H1 (cell line): ENCODE results near the gene TBX4. TPM values are rescaled to one million over a fixed set of nuclear protein-coding genes. Genes with fewer than 3 reads are reported as not detected.

Source experiments
- CTCF ChIA-PET: fragments of 300-600 bp; sonication (Branson Sonifier 250); formaldehyde crosslinking; loops from one replicate; lab custom pipeline; 2021; ENCODE audit not compliant: partially characterized antibody; lab: Charles Lee
- POLR2A ChIA-PET: fragments of 300-600 bp; sonication (Branson Sonifier 250); formaldehyde crosslinking; loops from one replicate; lab custom pipeline; 2021; ENCODE audit warnings: inconsistent platforms; ENCODE audit not compliant: partially characterized antibody; lab: Charles Lee
- DNase-seq, 2 experiments: peaks; one replicate each; pipeline versions ENCODE4 v3.0.0 to v3.0.0-alpha.2; 2010 to 2022; ENCODE audit warnings: low spot score in 2 of 2, low read depth in 1 of 2, mixed read lengths in 1 of 2
- FAIRE-seq: peaks from 2 replicates; lab custom pipeline; 2011; peaks lifted over from hg19 to GRCh38; lab: Jason Lieb, UNC
- H2AFZ ChIP-seq: 2 replicates; pipeline ENCODE4 v1.8.1; 2012; ENCODE audit warnings: low read length, inconsistent platforms
- H2AK5ac ChIP-seq: 2 replicates; pipeline ENCODE4 v1.6.1; 2013; ENCODE audit warnings: low read depth, low read length
- H2BK120ac ChIP-seq: replicated peaks from 2 replicates; pipeline ENCODE3; 2013; ENCODE audit warnings: low read depth, low read length, inconsistent platforms
- H2BK12ac ChIP-seq: 2 replicates; pipeline ENCODE4 v1.6.1; 2013; ENCODE audit warnings: low read depth, low read length
- H2BK15ac ChIP-seq: 2 replicates; pipeline ENCODE4 v1.6.1; 2013; ENCODE audit warnings: low read length
- H2BK20ac ChIP-seq: 2 replicates; pipeline ENCODE4 v1.6.1; 2013; ENCODE audit warnings: low read length
- H2BK5ac ChIP-seq: 2 replicates; pipeline ENCODE4 v1.6.1; 2013; ENCODE audit warnings: low read depth, low read length
- H3K14ac ChIP-seq: 2 replicates; pipeline ENCODE4 v1.6.1; 2013; ENCODE audit warnings: inconsistent platforms; ENCODE audit not compliant: insufficient read length
- H3K18ac ChIP-seq: 2 replicates; pipeline ENCODE4 v1.6.1; 2013; ENCODE audit warnings: low read length; ENCODE audit errors: extremely low read depth
- H3K23ac ChIP-seq: 2 replicates; pipeline ENCODE4 v1.6.1; 2013; ENCODE audit warnings: inconsistent platforms; ENCODE audit not compliant: insufficient read length
- H3K23me2 ChIP-seq: 2 replicates; pipeline ENCODE4 v1.6.1; 2013; ENCODE audit warnings: low read depth, low read length
- H3K27ac ChIP-seq: 2 replicates; pipeline ENCODE4 v1.6.1; 2011; ENCODE audit warnings: low read depth, low read length, inconsistent platforms
- H3K27me3 ChIP-seq, 4 experiments: replicated peaks in 1 of 4; 1 replicate in 1 of 4; 2 replicates in 3 of 4; pipeline versions ENCODE4 v1.6.1 to v1.8.1; 2011 to 2013; ENCODE audit warnings: low read length in 3 of 4, mild to moderate bottlenecking in 3 of 4, inconsistent platforms in 2 of 4, mixed read lengths in 2 of 4, moderate library complexity in 1 of 4; ENCODE audit not compliant: control insufficient read depth in 3 of 4, insufficient read depth in 3 of 4; ENCODE audit errors: extremely low read depth in 1 of 4
- H3K36me3 ChIP-seq, 4 experiments: 2 replicates each; pipeline versions ENCODE4 v1.6.1 to v1.8.1; 2011 to 2013; ENCODE audit warnings: mild to moderate bottlenecking in 4 of 4, low read length in 3 of 4, moderate library complexity in 2 of 4, control low read depth in 1 of 4, inconsistent platforms in 1 of 4; ENCODE audit not compliant: insufficient read depth in 4 of 4, control insufficient read depth in 2 of 4
- H3K4ac ChIP-seq: replicated peaks from 2 replicates; pipeline ENCODE3; 2013; ENCODE audit warnings: low read length, low read depth, mixed read lengths, inconsistent platforms; ENCODE audit not compliant: insufficient read length
- H3K4me1 ChIP-seq, 4 experiments: replicated peaks in 1 of 4; 1 replicate in 1 of 4; 2 replicates in 3 of 4; pipeline versions ENCODE4 v1.6.1 to v1.8.1; 2011 to 2013; ENCODE audit warnings: low read length in 3 of 4, inconsistent platforms in 2 of 4, mixed read lengths in 1 of 4; ENCODE audit not compliant: insufficient read depth in 4 of 4, control insufficient read depth in 3 of 4
- H3K4me2 ChIP-seq, 2 experiments: 2 replicates each; pipeline versions ENCODE4 v1.6.1 to v1.8.1; 2011 to 2013; ENCODE audit warnings: low read depth in 2 of 2, low read length in 2 of 2, control low read depth in 1 of 2, inconsistent platforms in 1 of 2, mild to moderate bottlenecking in 1 of 2; ENCODE audit not compliant: insufficient read depth in 1 of 2
- H3K4me3 ChIP-seq, 4 experiments: fragments of 200-600, 300-600 bp in 1 of 4; sonication (generic), shearing (Covaris generic), sonication (Bioruptor Twin) in 1 of 4; 2 replicates each; pipeline versions ENCODE4 v1.5.1 to v1.8.1; 2011 to 2016; ENCODE audit warnings: low read length in 4 of 4, low read depth in 3 of 4, control low read depth in 2 of 4, inconsistent platforms in 2 of 4, mild to moderate bottlenecking in 2 of 4, mixed read lengths in 1 of 4, moderate library complexity in 1 of 4; ENCODE audit not compliant: insufficient read depth in 2 of 4; ENCODE audit errors: extremely low read depth in 1 of 4
- H3K56ac ChIP-seq: replicated peaks from 2 replicates; pipeline ENCODE3; 2013; ENCODE audit warnings: low read depth, mild to moderate bottlenecking, mixed read lengths, low read length, inconsistent platforms; ENCODE audit not compliant: insufficient read length
- H3K79me1 ChIP-seq: 2 replicates; pipeline ENCODE4 v1.6.1; 2013; ENCODE audit warnings: low read depth, low read length, control low read depth
- H3K79me2 ChIP-seq, 2 experiments: 2 replicates each; pipeline versions ENCODE4 v1.6.1 to v1.8.1; 2012 to 2013; ENCODE audit warnings: low read length in 2 of 2, mild to moderate bottlenecking in 2 of 2, inconsistent platforms in 1 of 2; ENCODE audit not compliant: insufficient read depth in 2 of 2, control insufficient read depth in 1 of 2
- H3K9ac ChIP-seq, 4 experiments: replicated peaks in 1 of 4; 1 replicate in 1 of 4; 2 replicates in 3 of 4; pipeline versions ENCODE4 v1.6.1 to v1.8.1; 2011 to 2013; ENCODE audit warnings: low read depth in 3 of 4, low read length in 3 of 4, control low read depth in 2 of 4, mild to moderate bottlenecking in 2 of 4, moderate library complexity in 2 of 4, inconsistent platforms in 1 of 4; ENCODE audit errors: extremely low read depth in 1 of 4
- H3K9me3 ChIP-seq, 2 experiments: 2 replicates each; pipeline versions ENCODE4 v1.6.1 to v1.8.1; 2012 to 2013; ENCODE audit warnings: mild to moderate bottlenecking in 2 of 2, moderate library complexity in 2 of 2, control low read depth in 1 of 2, inconsistent platforms in 1 of 2, low read depth in 1 of 2, low read length in 1 of 2, mixed read lengths in 1 of 2; ENCODE audit not compliant: insufficient read depth in 2 of 2
- H4K20me1 ChIP-seq, 2 experiments: replicated peaks in 1 of 2; 2 replicates each; pipeline versions ENCODE3 to v1.8.1; 2011 to 2013; ENCODE audit warnings: inconsistent platforms in 2 of 2, low read length in 2 of 2, mild to moderate bottlenecking in 1 of 2; ENCODE audit not compliant: insufficient read depth in 2 of 2, control insufficient read depth in 1 of 2
- H4K5ac ChIP-seq: 2 replicates; pipeline ENCODE4 v1.6.1; 2013; ENCODE audit warnings: low read length, low read depth, mixed read lengths, inconsistent platforms; ENCODE audit not compliant: insufficient read length
- H4K8ac ChIP-seq: 2 replicates; pipeline ENCODE4 v1.8.0; 2013; ENCODE audit warnings: mild to moderate bottlenecking, moderate library complexity, low read length, inconsistent platforms; ENCODE audit not compliant: insufficient read depth; ENCODE audit errors: extremely low read depth
- H4K91ac ChIP-seq: replicated peaks from 2 replicates; pipeline ENCODE3; 2013; ENCODE audit warnings: low read length, mixed read lengths, inconsistent platforms; ENCODE audit not compliant: insufficient read length
- HDAC2 ChIP-seq, 2 experiments: fragments of 300-600 bp in 1 of 2; sonication (generic) in 1 of 2; IDR thresholded peaks; 2 replicates each; pipeline ENCODE4 v1.6.1; 2011 to 2012; ENCODE audit warnings: low read depth in 2 of 2, low read length in 2 of 2, mild to moderate bottlenecking in 2 of 2, moderate library complexity in 2 of 2, borderline replicate concordance in 1 of 2, inconsistent platforms in 1 of 2
- WGBS, 2 experiments: shearing (Covaris generic) in 1 of 2; methylation state at CpG; one replicate each; pipeline versions ENCODE4 v1.1.6 to v1.1.7; 2013 to 2015; ENCODE audit warnings: low lambda C conversion rate in 2 of 2, mixed read lengths in 2 of 2, inconsistent platforms in 1 of 2, low coverage in 1 of 2, missing lambda C conversion rate in 1 of 2; ENCODE audit not compliant: insufficient replicate concordance in 2 of 2, insufficient coverage in 1 of 2, insufficient read length in 1 of 2; ENCODE audit errors: extremely low coverage in 1 of 2, missing lambda C conversion rate in 1 of 2; 5-methylcytosine and 5-hydroxymethylcytosine counted together
- polyA plus RNA-seq, 7 experiments: library from polyadenylated mRNA; depleted of rRNA in 3 of 7; stranded (reverse) in 5 of 7; unstranded in 2 of 7; fragments of >200 nt in 5 of 7; fragments of 200-250 nt in 2 of 7; gene quantifications; 1 replicate in 5 of 7; 2 replicates in 1 of 7; 4 replicates in 1 of 7; pipeline versions ENCODE4 v1.2.1 to v1.2.3, GENCODE V29; 2011 to 2013; ENCODE audit warnings: missing spikeins in 2 of 7, mixed read lengths in 2 of 7
- total RNA-seq: library from RNA; stranded (reverse); fragmentation: NEBNext Ultra II Directional; extraction: Animal tissue kit (Norgen Biotek cat#: 25700); gene quantifications from 2 replicates; pipeline ENCODE4 v1.2.1, GENCODE V29; 2021

TBX4 gene
- total and polyA plus RNA-seq, 2 of the 8 experiments (the other 6 are each of a cell fraction or from before 2014, with no cell fraction given), result 0.02 TPM; not detected in 1

DNA sequence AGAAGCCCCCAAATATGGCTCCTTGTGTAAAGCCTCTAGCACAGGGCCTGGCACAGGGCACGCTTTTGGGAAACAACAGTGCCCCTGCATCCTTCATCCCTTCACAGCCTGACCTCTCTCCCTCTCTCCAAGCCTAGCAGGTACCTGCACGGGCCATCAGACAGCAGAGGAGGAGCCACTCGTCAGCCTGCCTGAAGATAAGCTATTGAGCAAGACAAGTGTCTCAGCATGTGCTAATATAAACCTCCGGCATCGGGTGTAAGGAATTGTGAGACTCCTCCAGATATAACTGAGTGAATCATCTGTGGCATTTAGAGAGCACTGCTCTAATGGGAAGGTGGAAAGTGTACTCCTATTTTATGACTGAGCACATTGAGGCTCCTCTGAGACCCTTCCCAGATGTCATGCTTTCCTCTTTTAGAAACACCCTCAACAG is 38.3 kb downstream of the TBX4 start:
- Histone ChIP-seq H3K9me3 (no peaks in the 10 kb centered on the region), H4K5ac (no peak overlapping the region), H4K20me1 (no peaks in the 10 kb centered on the region), H3K23ac (no peak overlapping the region), H4K8ac (no peak overlapping the region), H3K36me3 (no peaks in the 10 kb centered on the region), H2AK5ac (no peak overlapping the region), H3K4me2 (no peak overlapping the region), H4K91ac (no peak overlapping the region), H3K27ac (no peak overlapping the region), H2BK20ac (no peak overlapping the region), H2AFZ (no peak overlapping the region), H3K27me3 (no peaks in the 10 kb centered on the region), H2BK5ac (no peak overlapping the region), H2BK120ac (no peak overlapping the region), H3K4ac (no peak overlapping the region), H3K79me2 (no peaks in the 10 kb centered on the region), H3K18ac (no peak overlapping the region), H3K9ac (no peak overlapping the region), H3K4me3 (no peak overlapping the region), H2BK15ac (no peak overlapping the region), H2BK12ac (no peak overlapping the region), H3K79me1 (no peaks in the 10 kb centered on the region), H3K56ac (no peak overlapping the region), H3K14ac (no peak overlapping the region), H3K4me1 (peaks cover 3 to 7% (median 5%) of the 10 kb centered on the region in 4 experiments; a peak in 5 of 7 replicates), H3K23me2 (no peaks in the 10 kb centered on the region)
- WGBS, 2 experiments, result 85% methylated on average over 5 of the region's 5 CpGs; no CpG with 5 or more reads in 1 of the 2 experiments
- CTCF ChIA-PET, result interaction anchor here (0.9 to 1.5 kb wide), 3 partner anchors 10 to 23 kb away, joined by 3 to 8 read pairs (median 5); no protein-coding TSS in a partner anchor
- POLR2A ChIA-PET, result no interaction called here
- DNase-seq (no peak), FAIRE-seq (no peak)
- no peak for TF ChIP-seq HDAC2 (IDR thresholded peaks at IDR 0.05; ENCODE audit: borderline replicate concordance in 1 of 2, low read depth in 2 of 2, low read length in 2 of 2)
